IMR-90 (cell line): ENCODE measurements around the gene TUBGCP3. TPM values are rescaled to one million over a fixed set of nuclear protein-coding genes. Genes with fewer than 3 reads are reported as not detected.

Experiments
- ATAC-seq: fragments of 200-7000 bp; cut with Tn5 transposase; 2 replicates; pipeline ENCODE4 v1.9.1; 2020; ENCODE audit warnings: low read depth, mild to moderate bottlenecking, moderate library complexity
- BruUV-seq: library from RNA; stranded (reverse); fragments of 400-500 nt; replicated peaks from 2 replicates; lab custom pipeline; 2021; lab: Mats Ljungman, UMichigan
- CTCF ChIA-PET: fragments of 300-600 bp; formaldehyde crosslinking; extraction: SDS; loops from one replicate; lab custom pipeline; 2021; ENCODE audit warnings: antibody characterized with exemption; lab: Yijun Ruan, JAX
- POLR2A ChIA-PET: fragments of 300-600 bp; sonication (Branson Sonifier 250); formaldehyde crosslinking; loops from one replicate; lab custom pipeline; 2022; ENCODE audit warnings: antibody characterized with exemption; ENCODE audit not compliant: unreplicated experiment; lab: Charles Lee
- DNase-seq: peaks from one replicate; pipeline ENCODE4 v3.0.0; 2013
- H2AFZ ChIP-seq: replicated peaks from 2 replicates; pipeline ENCODE3; 2013; ENCODE audit warnings: low read length, mild to moderate bottlenecking; ENCODE audit not compliant: poor library complexity
- H2AK5ac ChIP-seq: 2 replicates; pipeline ENCODE4 v1.6.1; 2013; ENCODE audit warnings: low read depth, low read length, inconsistent platforms
- H2AK9ac ChIP-seq: replicated peaks from 2 replicates; pipeline ENCODE3; 2013; ENCODE audit warnings: mild to moderate bottlenecking, low read depth, low read length, moderate library complexity; ENCODE audit not compliant: poor library complexity
- H2BK120ac ChIP-seq: 2 replicates; pipeline ENCODE4 v1.6.1; 2013; ENCODE audit warnings: low read depth, low read length, inconsistent platforms
- H2BK15ac ChIP-seq: 3 replicates; pipeline ENCODE4 v1.6.1; 2013; ENCODE audit warnings: low read depth, low read length, inconsistent platforms
- H2BK20ac ChIP-seq: 2 replicates; pipeline ENCODE4 v1.6.1; 2013; ENCODE audit warnings: low read depth, mild to moderate bottlenecking, inconsistent platforms, low read length, moderate library complexity
- H2BK5ac ChIP-seq: 2 replicates; pipeline ENCODE4 v1.6.1; 2013; ENCODE audit warnings: mild to moderate bottlenecking, low read depth, low read length, inconsistent platforms; ENCODE audit not compliant: poor library complexity, severe bottlenecking
- H3K14ac ChIP-seq: replicated peaks from 2 replicates; pipeline ENCODE4 v1.6.1; 2013; ENCODE audit warnings: low read depth, low read length, inconsistent platforms
- H3K18ac ChIP-seq: 2 replicates; pipeline ENCODE4 v1.6.1; 2013; ENCODE audit warnings: low read depth, low read length, control low read depth
- H3K23ac ChIP-seq: 2 replicates; pipeline ENCODE4 v1.6.1; 2013; ENCODE audit warnings: low read depth, low read length, inconsistent platforms
- H3K27ac ChIP-seq: 2 replicates; pipeline ENCODE4 v1.5.1; 2013; ENCODE audit warnings: mild to moderate bottlenecking, control low read depth, low read length; ENCODE audit not compliant: insufficient read depth
- H3K27me3 ChIP-seq: 2 replicates; pipeline ENCODE4 v1.6.1; 2013; ENCODE audit warnings: low read length; ENCODE audit not compliant: control insufficient read depth, insufficient read depth
- H3K36me3 ChIP-seq: 2 replicates; pipeline ENCODE4 v1.6.1; 2013; ENCODE audit warnings: low read length, mixed read lengths; ENCODE audit not compliant: control insufficient read depth, insufficient read depth
- H3K4ac ChIP-seq: 2 replicates; pipeline ENCODE4 v1.6.1; 2013; ENCODE audit warnings: low read depth, low read length, inconsistent platforms
- H3K4me1 ChIP-seq: 2 replicates; pipeline ENCODE4 v1.6.1; 2013; ENCODE audit warnings: low read length, mixed read lengths; ENCODE audit not compliant: control insufficient read depth, insufficient read depth
- H3K4me2 ChIP-seq: 2 replicates; pipeline ENCODE4 v1.6.1; 2013; ENCODE audit warnings: low read depth, mild to moderate bottlenecking, control low read depth, low read length, moderate library complexity
- H3K4me3 ChIP-seq: 2 replicates; pipeline ENCODE4 v1.5.1; 2013; ENCODE audit warnings: low read depth, mild to moderate bottlenecking, control low read depth, low read length, moderate library complexity; ENCODE audit not compliant: insufficient read depth
- H3K56ac ChIP-seq: 2 replicates; pipeline ENCODE4 v1.6.1; 2013; ENCODE audit warnings: low read length, inconsistent platforms; ENCODE audit not compliant: insufficient read depth; ENCODE audit errors: extremely low read depth
- H3K79me1 ChIP-seq, 2 experiments: 2 replicates each; pipeline ENCODE4 v1.6.1; 2013; ENCODE audit warnings: low read length in 2 of 2, inconsistent platforms in 1 of 2, low read depth in 1 of 2
- H3K9ac ChIP-seq: 2 replicates; pipeline ENCODE4 v1.6.1; 2013; ENCODE audit warnings: low read depth, low read length, control low read depth
- H3K9me1 ChIP-seq: 2 replicates; pipeline ENCODE4 v1.6.1; 2013; ENCODE audit warnings: low read length, inconsistent platforms; ENCODE audit not compliant: insufficient read depth
- H3K9me3 ChIP-seq: 2 replicates; pipeline ENCODE4 v1.6.1; 2013; ENCODE audit warnings: low read length; ENCODE audit not compliant: control insufficient read depth, insufficient read depth
- H4K20me1 ChIP-seq: 2 replicates; pipeline ENCODE4 v1.6.1; 2013; ENCODE audit warnings: low read length, inconsistent platforms; ENCODE audit not compliant: insufficient read depth
- H4K5ac ChIP-seq: 2 replicates; pipeline ENCODE4 v1.6.1; 2013; ENCODE audit warnings: mild to moderate bottlenecking, low read depth, low read length, control low read depth
- H4K8ac ChIP-seq, 2 experiments: 2 replicates each; pipeline ENCODE4 v1.6.1; 2013; ENCODE audit warnings: low read depth in 2 of 2, low read length in 2 of 2, control low read depth in 1 of 2, inconsistent platforms in 1 of 2
- H4K91ac ChIP-seq: 2 replicates; pipeline ENCODE4 v1.6.1; 2013; ENCODE audit warnings: low read depth, low read length, inconsistent platforms; ENCODE audit not compliant: insufficient read depth
- BHLHE40 ChIP-seq: fragments of 150-350 bp; IDR thresholded peaks from 2 replicates; pipeline ENCODE4 v1.6.1; 2016; ENCODE audit warnings: mild to moderate bottlenecking, low read depth, low read length
- CEBPB ChIP-seq: IDR thresholded peaks from 2 replicates; pipeline ENCODE4 v1.6.1; 2012; ENCODE audit warnings: low read depth, low read length, improper control_type of control experiment
- CHD1 ChIP-seq: IDR thresholded peaks from 2 replicates; pipeline ENCODE4 v1.6.1; 2012; ENCODE audit warnings: low read depth, low read length, improper control_type of control experiment
- FOS ChIP-seq: fragments of 150-350 bp; IDR thresholded peaks from 2 replicates; pipeline ENCODE4 v1.6.1; 2016; ENCODE audit warnings: low read depth, low read length
- MAFK ChIP-seq: IDR thresholded peaks from 2 replicates; pipeline ENCODE4 v1.6.1; 2012; ENCODE audit warnings: low read depth, low read length, improper control_type of control experiment
- MAZ ChIP-seq: IDR thresholded peaks from 2 replicates; pipeline ENCODE4 v1.6.1; 2012; ENCODE audit warnings: low read depth, mild to moderate bottlenecking, low read length, improper control_type of control experiment, moderate library complexity, borderline replicate concordance
- NFE2L2 ChIP-seq: fragments of 150-350 bp; IDR thresholded peaks from 2 replicates; pipeline ENCODE4 v1.6.1; 2016; ENCODE audit warnings: low read depth, mild to moderate bottlenecking, low read length
- POLR2A ChIP-seq: IDR thresholded peaks from 2 replicates; pipeline ENCODE4 v1.6.1; 2012; ENCODE audit warnings: mild to moderate bottlenecking, low read depth, low read length
- RAD21 ChIP-seq: IDR thresholded peaks from 2 replicates; pipeline ENCODE4 v1.6.1; 2012; ENCODE audit warnings: low read length, improper control_type of control experiment
- RCOR1 ChIP-seq: IDR thresholded peaks from 2 replicates; pipeline ENCODE4 v1.6.1; 2012; ENCODE audit warnings: mild to moderate bottlenecking, low read length, improper control_type of control experiment; ENCODE audit not compliant: insufficient replicate concordance
- USF2 ChIP-seq: fragments of 150-350 bp; IDR thresholded peaks from 2 replicates; pipeline ENCODE4 v1.6.1; 2017; ENCODE audit warnings: mild to moderate bottlenecking, antibody characterized with exemption, low read length, low read depth
- WGBS, 2 experiments: methylation state at CpG; one replicate each; pipeline versions ENCODE4 v1.1.5 to v1.1.7; 2013; ENCODE audit warnings: missing lambda C conversion rate in 2 of 2; ENCODE audit not compliant: insufficient read length in 1 of 2; ENCODE audit errors: extremely low coverage in 2 of 2; 5-methylcytosine and 5-hydroxymethylcytosine counted together
- dilution Hi-C: fragments of 300-500 bp; cut with HindIII; formaldehyde crosslinking; loops from one replicate; pipeline ENCODE4 v1.14.3; 2018; ENCODE audit warnings: low sequenced_read_pairs; ENCODE audit not compliant: unreplicated experiment
- in situ Hi-C: fragments of 300-500 bp; cut with MboI; formaldehyde crosslinking; loops from 3 replicates; pipeline ENCODE4 v1.14.3; 2019; ENCODE audit warnings: low sequenced_read_pairs, inconsistent platforms, mixed read lengths
- intact Hi-C: fragments of 100-400 bp; cut with micrococcal nuclease; formaldehyde crosslinking; loops from 2 replicates; pipeline ENCODE4 v1.10.0; 2022
- polyA plus RNA-seq, 3 experiments: library from polyadenylated mRNA; depleted of rRNA; stranded (reverse); fragments of >200 nt; gene quantifications; 2 replicates each; pipeline ENCODE4 v1.2.3, GENCODE V29; 2012; ENCODE audit warnings: low replicate concordance in 1 of 3
- total RNA-seq: library from RNA; depleted of rRNA; stranded (reverse); fragments of >200 nt; gene quantifications from 2 replicates; pipeline ENCODE4 v1.2.3, GENCODE V29; 2012
- TF ChIP-seq, protein P1 (sequence below): fragments of 150-350 bp; IDR thresholded peaks from 2 replicates; pipeline ENCODE4 v1.6.1; 2016; ENCODE audit warnings: low read depth, mild to moderate bottlenecking, low read length, moderate library complexity, borderline replicate concordance
- TF ChIP-seq, protein P2 (sequence below): conservative IDR thresholded peaks from 2 replicates; pipeline ENCODE4 v1.5.1; 2012; ENCODE audit warnings: mild to moderate bottlenecking, low read depth, low read length, improper control_type of control experiment

TUBGCP3 gene
- total and polyA plus RNA-seq, 2 of the 4 experiments (the other 2 are of a cell fraction) = 16.0 to 17.8 TPM

- Histone ChIP-seq H3K27ac (no peak overlapping the region), H3K14ac (no peak overlapping the region), H3K56ac (no peak overlapping the region), H4K5ac (no peak overlapping the region), H4K20me1 (no peaks in the 10 kb centered on the region), H3K4ac (no peak overlapping the region), H3K23ac (no peak overlapping the region), H3K27me3 (no peaks in the 10 kb centered on the region), H2AK5ac (no peak overlapping the region), H3K9me3 (no peaks in the 10 kb centered on the region), H3K36me3 (no peaks in the 10 kb centered on the region), H2AFZ (no peak overlapping the region), H3K18ac (no peak overlapping the region), H3K4me1 (no peaks in the 10 kb centered on the region), H3K9ac (no peak overlapping the region), H4K91ac (no peak overlapping the region), H3K4me3 (no peak overlapping the region), H2BK120ac (no peak overlapping the region), H2BK5ac (no peak overlapping the region), H2BK15ac (no peak overlapping the region), H3K9me1 (no peaks in the 10 kb centered on the region), H2BK20ac (no peak overlapping the region), H2AK9ac (no peak overlapping the region), H4K8ac (no peak overlapping the region), H3K4me2 (no peak overlapping the region), H3K79me1 (no peaks in the 10 kb centered on the region)
- dilution Hi-C loops = no loop called here
- BruUV-seq = no TSS peak
- intact Hi-C loops = no loop called here
- 52% methylated on average over 3 of the region's 19 CpGs; no CpG with 5 or more reads in 1 of the 2 experiments for WGBS, 2 experiments
- in situ Hi-C loops = no loop called here
- ATAC-seq (no peak), DNase-seq (no peak)
- ChIA-PET POLR2A (no interaction called here), CTCF (no interaction called here)
- TF ChIP-seq, protein P1, sequence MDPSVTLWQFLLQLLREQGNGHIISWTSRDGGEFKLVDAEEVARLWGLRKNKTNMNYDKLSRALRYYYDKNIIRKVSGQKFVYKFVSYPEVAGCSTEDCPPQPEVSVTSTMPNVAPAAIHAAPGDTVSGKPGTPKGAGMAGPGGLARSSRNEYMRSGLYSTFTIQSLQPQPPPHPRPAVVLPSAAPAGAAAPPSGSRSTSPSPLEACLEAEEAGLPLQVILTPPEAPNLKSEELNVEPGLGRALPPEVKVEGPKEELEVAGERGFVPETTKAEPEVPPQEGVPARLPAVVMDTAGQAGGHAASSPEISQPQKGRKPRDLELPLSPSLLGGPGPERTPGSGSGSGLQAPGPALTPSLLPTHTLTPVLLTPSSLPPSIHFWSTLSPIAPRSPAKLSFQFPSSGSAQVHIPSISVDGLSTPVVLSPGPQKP = no peak
- TF ChIP-seq NFE2L2 = no peak
- no peak for TF ChIP-seq MAZ
- TF ChIP-seq, protein P2, sequence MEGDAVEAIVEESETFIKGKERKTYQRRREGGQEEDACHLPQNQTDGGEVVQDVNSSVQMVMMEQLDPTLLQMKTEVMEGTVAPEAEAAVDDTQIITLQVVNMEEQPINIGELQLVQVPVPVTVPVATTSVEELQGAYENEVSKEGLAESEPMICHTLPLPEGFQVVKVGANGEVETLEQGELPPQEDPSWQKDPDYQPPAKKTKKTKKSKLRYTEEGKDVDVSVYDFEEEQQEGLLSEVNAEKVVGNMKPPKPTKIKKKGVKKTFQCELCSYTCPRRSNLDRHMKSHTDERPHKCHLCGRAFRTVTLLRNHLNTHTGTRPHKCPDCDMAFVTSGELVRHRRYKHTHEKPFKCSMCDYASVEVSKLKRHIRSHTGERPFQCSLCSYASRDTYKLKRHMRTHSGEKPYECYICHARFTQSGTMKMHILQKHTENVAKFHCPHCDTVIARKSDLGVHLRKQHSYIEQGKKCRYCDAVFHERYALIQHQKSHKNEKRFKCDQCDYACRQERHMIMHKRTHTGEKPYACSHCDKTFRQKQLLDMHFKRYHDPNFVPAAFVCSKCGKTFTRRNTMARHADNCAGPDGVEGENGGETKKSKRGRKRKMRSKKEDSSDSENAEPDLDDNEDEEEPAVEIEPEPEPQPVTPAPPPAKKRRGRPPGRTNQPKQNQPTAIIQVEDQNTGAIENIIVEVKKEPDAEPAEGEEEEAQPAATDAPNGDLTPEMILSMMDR = no peak
- TF ChIP-seq MAFK = no peak
- no peak for TF ChIP-seq BHLHE40
- TF ChIP-seq RAD21 = no peak
- no peak for TF ChIP-seq FOS
- no peak for TF ChIP-seq USF2
- no peak for TF ChIP-seq RCOR1
- no peak for TF ChIP-seq POLR2A
- TF ChIP-seq CHD1 = no peak
- TF ChIP-seq CEBPB = no peak
Measured at GRCh38 chr13:112467236-112467635, 120.7 kb downstream of the TUBGCP3 start.
